Measurements from ENCODE around the gene BRCA2. TPM values are rescaled to one million over a fixed set of nuclear protein-coding genes. Genes with fewer than 3 reads are reported as not detected.
A peak's percentile ranks its signal among the peaks of the same experiment; 100 is the strongest.

The BRCA2 gene
- total RNA-seq, 1 donor from 2014 or later = 2.4 TPM

GRCh38 chr13:32300406-32300805 lies 14.9 kb upstream of the BRCA2 start:
- no peak for ATAC-seq
- no peaks in the 10 kb centered on the region for H3K4me1 ChIP-seq
- H3K36me3 ChIP-seq = peaks cover 14% of the 10 kb centered on the region
- H3K4me3 ChIP-seq = no peak overlapping the region
- H3K27me3 ChIP-seq (ENCODE audit: low read depth) = no peaks in the 10 kb centered on the region
- DNase-seq = no peak
- intact Hi-C loops (cut with DNase I) = no loop called here
- H3K9me3 ChIP-seq = no peaks in the 10 kb centered on the region
- no peak overlapping the region for H3K27ac ChIP-seq
- no peak for TF ChIP-seq CTCF (IDR thresholded peaks at IDR 0.05)

GRCh38 chr13:32300920-32301319 lies 14.4 kb upstream of the BRCA2 start:
- Histone ChIP-seq H3K9me3 (no peaks in the 10 kb centered on the region), H3K4me1 (no peaks in the 10 kb centered on the region), H3K27ac (no peak overlapping the region), H3K27me3 (ENCODE audit: low read depth) (no peaks in the 10 kb centered on the region), H3K4me3 (no peak overlapping the region), H3K36me3 (peaks cover 8% of the 10 kb centered on the region)
- no peak for TF ChIP-seq CTCF (IDR thresholded peaks at IDR 0.05)
- DNase-seq (no peak), ATAC-seq (no peak)
- intact Hi-C loops (cut with DNase I) = no loop called here

- intact Hi-C loops (cut with DNase I) = no loop called here
These were observed 12.8 kb upstream of the BRCA2 start for GRCh38 chr13:32302461-32302860.

GRCh38 chr13:32305646-32306045 lies 9.7 kb upstream of the BRCA2 start:
- Histone ChIP-seq H3K4me1 (peaks cover 14% of the 10 kb centered on the region), H3K27ac (no peak overlapping the region), H3K9me3 (no peaks in the 10 kb centered on the region), H3K36me3 (no peaks in the 10 kb centered on the region), H3K4me3 (no peak overlapping the region), H3K27me3 (ENCODE audit: low read depth) (no peaks in the 10 kb centered on the region)
- intact Hi-C loops (cut with DNase I) = no loop called here
- DNase-seq = no peak
- ATAC-seq = no peak
- no peak for TF ChIP-seq CTCF (IDR thresholded peaks at IDR 0.05)

More at GRCh38 chr13:32302461-32302860, 12.8 kb upstream of the BRCA2 start:
- H3K36me3 ChIP-seq = peaks cover 6% of the 10 kb centered on the region
- no peaks in the 10 kb centered on the region for H3K4me1 ChIP-seq
- H3K27ac ChIP-seq = no peak overlapping the region
- no peaks in the 10 kb centered on the region for H3K9me3 ChIP-seq
- ATAC-seq (no peak), DNase-seq (no peak)
- TF ChIP-seq CTCF (IDR thresholded peaks at IDR 0.05) = no peak
- no peak overlapping the region for H3K4me3 ChIP-seq
- H3K27me3 ChIP-seq (ENCODE audit: low read depth) = no peaks in the 10 kb centered on the region

- peak; percentile 73 to 78 for ATAC-seq
- TF ChIP-seq CTCF (IDR thresholded peaks at IDR 0.05) = no peak
- intact Hi-C loops (cut with DNase I) = loop anchor here (10.0 kb wide), 1 partner anchor 395 kb away; no protein-coding TSS in a partner anchor
- H3K27ac ChIP-seq = peak overlapping the region; percentile 58
- H3K4me3 ChIP-seq = peak overlapping the region; percentile 39
- H3K4me1 ChIP-seq = peaks cover 14% of the 10 kb centered on the region
- no peaks in the 10 kb centered on the region for H3K9me3 ChIP-seq
- no peak for DNase-seq
- H3K27me3 ChIP-seq (ENCODE audit: low read depth) = no peaks in the 10 kb centered on the region
- no peaks in the 10 kb centered on the region for H3K36me3 ChIP-seq
These were observed 5.8 kb upstream of the BRCA2 start for GRCh38 chr13:32309312-32310133.
